Prostate gland (tissue), 2 donors: Measurements from ENCODE around the gene SPATA31C1.

Source experiments
- POLR2A ChIP-seq: fragments of 450-650 bp; IDR thresholded peaks from one replicate; pipeline ENCODE4 v1.6.1; 2016; ENCODE audit warnings: antibody characterized with exemption, mild to moderate bottlenecking
- POLR2AphosphoS5 ChIP-seq: sonication (generic); formaldehyde crosslinking; IDR thresholded peaks from one replicate; pipeline ENCODE4 v1.6.1; 2017; ENCODE audit warnings: antibody characterized with exemption
- TF ChIP-seq, protein P1 (sequence below), 4 experiments: fragments of 200-600 bp in 2 of 4; fragments of 450-650 bp in 2 of 4; sonication (generic) in 2 of 4; IDR thresholded peaks; 1 replicate in 3 of 4; 2 replicates in 1 of 4; pipeline ENCODE4 v1.5.1; 2016 to 2019; ENCODE audit warnings: antibody characterized with exemption in 4 of 4, mild to moderate bottlenecking in 2 of 4, moderate library complexity in 2 of 4

GRCh38 chr9:87874304-87874623 lies 43.5 kb upstream of the SPATA31C1 start:
- TF ChIP-seq, protein P1, sequence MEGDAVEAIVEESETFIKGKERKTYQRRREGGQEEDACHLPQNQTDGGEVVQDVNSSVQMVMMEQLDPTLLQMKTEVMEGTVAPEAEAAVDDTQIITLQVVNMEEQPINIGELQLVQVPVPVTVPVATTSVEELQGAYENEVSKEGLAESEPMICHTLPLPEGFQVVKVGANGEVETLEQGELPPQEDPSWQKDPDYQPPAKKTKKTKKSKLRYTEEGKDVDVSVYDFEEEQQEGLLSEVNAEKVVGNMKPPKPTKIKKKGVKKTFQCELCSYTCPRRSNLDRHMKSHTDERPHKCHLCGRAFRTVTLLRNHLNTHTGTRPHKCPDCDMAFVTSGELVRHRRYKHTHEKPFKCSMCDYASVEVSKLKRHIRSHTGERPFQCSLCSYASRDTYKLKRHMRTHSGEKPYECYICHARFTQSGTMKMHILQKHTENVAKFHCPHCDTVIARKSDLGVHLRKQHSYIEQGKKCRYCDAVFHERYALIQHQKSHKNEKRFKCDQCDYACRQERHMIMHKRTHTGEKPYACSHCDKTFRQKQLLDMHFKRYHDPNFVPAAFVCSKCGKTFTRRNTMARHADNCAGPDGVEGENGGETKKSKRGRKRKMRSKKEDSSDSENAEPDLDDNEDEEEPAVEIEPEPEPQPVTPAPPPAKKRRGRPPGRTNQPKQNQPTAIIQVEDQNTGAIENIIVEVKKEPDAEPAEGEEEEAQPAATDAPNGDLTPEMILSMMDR (IDR thresholded peaks at IDR 0.05) = no peak
- no peak for TF ChIP-seq POLR2AphosphoS5
- no peak for TF ChIP-seq POLR2A
